ENCODE results near the gene FXYD7.

FXYD7 gene

GRCh38 chr19:35162471-35163326 lies 19.6 kb downstream of the FXYD7 start:
- no peak for DNase-seq (ENCODE audit: low read depth in 2 of 3, low spot score in 2 of 3)

GRCh38 chr19:35164418-35164817 lies 21.4 kb downstream of the FXYD7 start:
- no peak for DNase-seq (ENCODE audit: low read depth in 2 of 3, low spot score in 2 of 3)

DNA sequence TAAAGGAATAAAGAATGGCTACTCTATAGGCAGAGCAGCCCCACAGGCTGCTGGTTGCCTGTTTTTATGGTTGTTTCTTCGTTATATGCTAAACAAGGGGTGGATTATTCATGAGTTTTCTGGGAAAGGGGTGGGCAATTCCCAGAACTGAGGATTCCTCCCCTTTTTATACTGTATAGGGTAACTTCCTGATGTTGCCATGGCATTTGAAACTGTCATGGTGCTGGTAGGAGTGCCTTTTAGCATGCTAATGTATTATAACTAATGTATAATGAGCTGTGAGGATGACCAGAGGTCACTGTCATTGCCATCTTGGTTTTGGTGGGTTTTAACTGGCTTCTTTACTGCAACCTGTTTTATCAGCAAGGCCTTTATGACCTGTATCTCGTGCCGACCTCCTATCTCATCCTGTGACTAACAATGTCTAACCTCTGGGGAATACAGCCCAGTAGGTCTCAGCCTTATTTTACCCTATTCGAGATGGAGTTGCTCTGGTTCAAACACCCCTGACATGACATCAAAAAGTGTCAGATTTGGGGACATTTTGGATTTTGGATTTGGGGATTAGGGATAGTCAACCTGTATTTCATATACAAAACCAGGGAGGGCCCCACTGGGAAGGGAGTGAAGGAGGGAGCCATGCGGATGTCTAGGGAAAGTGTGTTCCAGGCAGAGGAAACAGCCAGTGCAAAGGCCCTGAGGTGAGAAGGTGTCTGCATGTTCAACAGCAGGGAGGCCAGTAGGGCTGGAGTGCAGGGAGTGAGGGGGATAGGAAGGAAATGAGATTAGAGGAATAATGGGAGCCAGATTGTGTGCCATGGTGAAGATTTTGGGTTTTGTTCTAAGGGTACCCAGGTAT lies 22.4 kb downstream of the FXYD7 start:
- no peak for DNase-seq (ENCODE audit: low read depth in 2 of 3, low spot score in 2 of 3)

DNA sequence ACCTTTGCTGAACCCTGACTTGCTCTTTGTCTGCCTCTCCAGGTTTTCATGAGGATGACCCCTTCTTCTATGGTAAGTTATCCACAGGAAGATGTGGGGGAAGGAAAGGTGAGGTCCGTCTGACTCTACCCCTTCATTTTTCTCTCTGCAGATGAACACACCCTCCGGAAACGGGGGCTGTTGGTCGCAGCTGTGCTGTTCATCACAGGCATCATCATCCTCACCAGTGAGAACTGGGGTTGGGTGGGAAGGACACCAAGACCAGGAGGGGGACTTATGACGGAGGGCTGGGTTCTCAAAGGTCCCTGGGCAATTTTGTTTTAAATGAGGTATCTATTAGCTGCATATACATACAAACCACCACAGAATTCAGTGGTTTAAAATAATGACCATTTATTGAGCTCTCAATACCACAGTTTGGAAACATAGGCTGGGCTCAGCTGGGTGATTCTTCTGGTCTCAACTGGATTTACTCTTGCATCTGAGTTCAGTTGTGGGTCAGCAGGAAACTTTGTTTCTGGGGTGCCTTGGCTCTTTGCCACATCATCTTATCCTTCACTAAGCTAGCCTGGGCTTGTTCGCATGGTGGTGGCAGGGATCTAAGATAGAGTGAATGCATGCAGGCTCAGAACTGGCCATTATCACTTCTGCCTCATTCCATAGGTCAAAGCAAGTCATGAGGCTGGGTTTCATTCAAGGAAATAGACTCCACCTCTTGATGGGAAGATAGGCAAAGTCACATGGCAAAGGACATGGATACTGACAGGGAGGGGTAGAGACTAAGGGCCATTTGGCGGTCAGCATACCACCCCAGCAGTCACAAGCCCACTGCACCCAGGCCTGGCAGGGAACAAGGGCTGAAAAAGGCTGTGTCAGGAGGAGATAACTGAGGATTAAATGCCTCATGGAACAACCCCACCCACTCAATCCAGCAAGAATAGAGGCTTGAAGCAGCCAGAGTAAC lies 23.3 kb downstream of the FXYD7 start:
- DNase-seq (ENCODE audit: low read depth in 2 of 3, low spot score in 2 of 3) = no peak

DNA sequence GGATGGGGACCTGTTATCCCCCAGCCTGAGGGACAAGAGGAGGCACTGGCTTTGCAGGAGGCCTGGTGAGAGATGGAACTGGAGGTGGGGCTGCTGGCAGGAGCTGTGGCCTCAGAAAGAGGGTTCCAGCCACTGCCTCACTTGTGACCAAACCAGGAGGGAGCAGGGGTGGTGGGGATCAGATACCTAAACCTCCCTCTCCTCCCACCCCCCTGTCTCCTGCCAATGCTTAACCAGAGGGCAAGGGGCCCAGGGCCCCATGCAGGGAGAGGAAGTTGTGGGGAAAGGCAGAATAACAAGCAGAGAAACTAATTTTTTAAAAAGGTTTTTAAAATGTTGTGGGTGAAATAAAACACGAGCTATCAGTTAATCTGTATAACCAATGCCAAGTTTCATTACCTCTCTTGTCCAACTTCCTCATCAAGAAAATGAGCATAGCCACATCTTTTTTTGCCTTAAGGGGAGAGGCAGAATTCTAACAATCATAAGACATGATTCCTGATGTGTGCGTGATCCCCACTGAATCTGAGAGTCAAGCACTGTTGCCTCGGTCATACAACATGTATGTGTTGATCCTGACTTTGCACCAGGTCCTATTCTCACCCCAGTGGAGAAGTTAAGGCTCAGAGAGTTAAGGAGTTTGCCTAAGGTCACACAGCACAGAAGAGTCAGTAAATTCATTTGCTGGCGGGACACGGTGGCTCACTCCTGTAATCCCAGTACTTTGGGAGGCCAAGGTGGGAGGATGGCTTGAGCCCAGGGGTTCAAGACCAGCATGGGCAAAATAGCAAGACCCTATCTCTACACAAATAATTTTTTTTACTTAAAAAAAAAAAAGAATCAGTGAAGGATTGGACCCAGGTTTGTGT lies 24.4 kb downstream of the FXYD7 start:
- DNase-seq (ENCODE audit: low read depth in 2 of 3, low spot score in 2 of 3) = no peak

DNA sequence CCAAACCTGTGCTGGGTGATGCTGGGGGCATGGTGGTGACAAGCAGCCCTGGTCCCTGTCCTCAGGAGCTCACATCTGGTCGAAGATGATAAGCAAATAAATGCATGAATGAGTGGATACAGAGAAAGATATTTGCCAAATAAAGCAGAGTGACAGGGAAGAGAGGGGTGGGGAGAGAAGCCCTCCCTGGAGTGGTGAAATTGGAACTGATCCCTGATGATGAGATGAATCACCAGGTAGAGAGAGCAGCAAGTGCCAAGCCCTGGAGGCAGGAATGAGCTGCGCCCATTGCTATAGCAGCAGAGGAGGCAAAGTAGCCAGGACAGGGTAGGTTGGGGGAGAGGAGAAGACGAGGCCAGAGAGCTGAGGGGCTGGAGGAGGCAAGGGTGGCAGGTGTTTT lies 25.1 kb downstream of the FXYD7 start:
- DNase-seq (ENCODE audit: low read depth in 2 of 3, low spot score in 2 of 3) = no peak

DNA sequence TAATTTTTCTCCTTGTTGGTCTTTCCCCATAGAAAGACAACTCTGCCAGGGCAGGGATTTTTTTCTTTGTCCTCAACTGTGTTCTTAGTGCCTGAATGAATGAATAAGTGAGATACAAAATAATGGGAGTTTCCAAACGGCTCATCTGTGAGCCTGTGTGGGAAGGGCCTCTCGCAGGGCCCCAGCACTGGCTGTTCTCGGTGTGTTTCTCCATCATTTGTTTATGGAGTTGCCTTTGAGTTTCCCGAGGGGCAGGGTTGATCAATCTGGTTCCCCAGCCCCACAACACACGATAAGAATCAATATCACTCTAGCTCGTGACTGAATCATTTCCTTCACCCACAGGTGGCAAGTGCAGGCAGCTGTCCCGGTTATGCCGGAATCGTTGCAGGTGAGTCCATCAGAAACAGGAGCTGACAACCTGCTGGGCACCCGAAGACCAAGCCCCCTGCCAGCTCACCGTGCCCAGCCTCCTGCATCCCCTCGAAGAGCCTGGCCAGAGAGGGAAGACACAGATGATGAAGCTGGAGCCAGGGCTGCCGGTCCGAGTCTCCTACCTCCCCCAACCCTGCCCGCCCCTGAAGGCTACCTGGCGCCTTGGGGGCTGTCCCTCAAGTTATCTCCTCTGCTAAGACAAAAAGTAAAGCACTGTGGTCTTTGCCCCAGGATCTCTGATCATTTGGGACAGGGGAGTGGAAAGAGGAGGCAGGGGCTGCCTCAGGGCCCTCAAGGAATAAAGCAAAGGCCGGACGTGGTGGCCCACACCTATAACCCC lies 26.4 kb downstream of the FXYD7 start:
- no peak for DNase-seq (ENCODE audit: low read depth in 2 of 3, low spot score in 2 of 3)

DNA sequence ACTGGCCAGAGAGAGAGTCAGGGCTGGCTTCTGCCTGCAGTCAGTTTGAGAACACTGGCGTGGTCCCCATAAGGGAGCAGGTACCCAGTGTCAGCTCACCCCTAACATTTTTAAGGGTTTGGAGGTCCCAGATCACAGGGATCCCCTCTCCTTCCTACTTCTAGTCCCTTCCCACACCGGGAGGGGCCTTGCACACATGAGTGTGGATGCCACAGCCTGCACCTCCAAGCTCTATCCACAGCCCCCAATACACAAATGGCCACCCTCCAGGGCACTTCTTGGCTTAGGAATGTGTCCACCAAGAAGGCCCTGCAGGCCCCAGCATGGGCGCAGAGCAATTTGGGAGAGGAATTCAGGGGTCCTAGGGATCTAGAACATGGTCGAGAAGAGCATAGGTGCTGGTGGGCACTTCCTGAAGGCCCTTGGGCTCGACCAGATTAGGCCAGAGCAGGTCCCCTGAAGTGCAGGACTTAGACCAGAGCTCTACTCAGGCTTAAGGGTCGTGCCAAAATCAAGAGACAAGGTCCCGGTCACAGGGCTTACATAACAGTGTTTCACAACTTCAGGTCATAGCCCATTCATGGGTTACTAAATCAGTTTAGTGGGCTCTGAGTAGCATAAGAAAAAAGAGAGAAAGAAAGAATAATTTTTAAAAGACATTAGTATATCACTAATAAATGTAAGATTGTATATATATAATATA lies 27.5 kb downstream of the FXYD7 start:
- DNase-seq (ENCODE audit: low read depth in 2 of 3, low spot score in 2 of 3) = no peak

GRCh38 chr19:35171730-35172129 lies 28.7 kb downstream of the FXYD7 start:
- DNase-seq (ENCODE audit: low read depth in 2 of 3, low spot score in 2 of 3) = no peak

DNA sequence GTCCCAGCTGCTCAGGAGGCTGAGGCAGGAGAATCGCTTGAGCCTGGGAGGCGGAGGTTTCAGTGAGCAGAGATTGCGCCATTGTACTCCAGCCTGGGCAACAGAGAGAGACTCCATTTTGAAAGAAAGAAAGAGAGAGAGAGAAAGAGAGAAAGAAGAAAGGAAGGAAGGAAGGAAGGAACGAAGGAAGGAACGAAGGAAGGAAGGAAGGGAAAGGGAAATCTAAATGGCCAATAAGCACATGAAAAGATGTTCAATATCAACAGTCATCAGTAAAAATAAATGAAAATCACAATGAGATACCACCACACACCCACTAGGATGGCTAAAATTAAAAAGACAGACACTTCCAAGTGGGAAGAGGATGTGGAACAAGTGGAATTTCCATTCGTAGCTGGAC lies 31.2 kb downstream of the FXYD7 start:
- no peak for DNase-seq (ENCODE audit: low read depth in 2 of 3, low spot score in 2 of 3)

GRCh38 chr19:35176181-35176570 lies 33.1 kb downstream of the FXYD7 start:
- no peak for DNase-seq (ENCODE audit: low read depth in 2 of 3, low spot score in 2 of 3)

DNA sequence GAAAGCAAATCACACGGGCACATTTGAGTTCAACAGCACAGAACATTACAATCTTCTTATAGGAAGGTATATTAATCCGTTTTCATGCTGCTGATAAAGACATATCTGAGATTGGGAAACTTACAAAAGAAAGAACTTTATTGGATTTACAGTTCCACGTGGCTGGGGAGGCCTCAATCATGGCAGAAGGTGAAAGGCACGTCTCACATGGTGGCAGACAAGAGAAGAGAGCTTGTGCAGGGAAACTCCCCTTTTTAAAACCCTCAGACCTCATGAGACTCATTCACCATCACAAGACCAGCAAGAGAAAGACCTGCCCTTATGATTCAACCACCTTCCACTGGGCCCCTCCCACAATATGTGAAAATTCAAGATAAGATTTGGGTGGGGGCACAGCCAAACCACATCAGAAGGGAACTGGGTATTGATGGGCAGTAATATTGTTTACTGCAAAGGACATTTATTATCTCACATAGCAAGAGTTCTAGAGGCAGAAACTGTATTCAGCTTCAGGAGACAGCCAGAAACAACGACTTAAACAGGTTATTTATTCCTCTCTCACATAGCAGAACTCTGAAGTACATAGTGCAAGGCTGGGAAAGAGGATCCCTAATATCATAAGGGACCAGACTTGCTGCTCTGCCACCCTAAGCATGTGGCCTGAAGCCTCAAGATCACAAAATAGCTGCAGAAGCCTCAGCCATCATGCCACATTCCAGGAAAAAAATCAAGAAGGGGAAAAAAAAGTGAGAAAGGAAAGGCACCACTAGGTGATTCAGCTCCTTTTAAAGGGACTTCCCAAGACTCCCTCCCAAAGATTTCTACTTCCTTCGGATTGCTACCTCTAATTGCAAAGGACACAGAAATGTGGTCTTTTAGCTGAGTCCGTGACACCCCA lies 34.6 kb downstream of the FXYD7 start:
- DNase-seq (ENCODE audit: low read depth in 2 of 3, low spot score in 2 of 3) = no peak

DNA sequence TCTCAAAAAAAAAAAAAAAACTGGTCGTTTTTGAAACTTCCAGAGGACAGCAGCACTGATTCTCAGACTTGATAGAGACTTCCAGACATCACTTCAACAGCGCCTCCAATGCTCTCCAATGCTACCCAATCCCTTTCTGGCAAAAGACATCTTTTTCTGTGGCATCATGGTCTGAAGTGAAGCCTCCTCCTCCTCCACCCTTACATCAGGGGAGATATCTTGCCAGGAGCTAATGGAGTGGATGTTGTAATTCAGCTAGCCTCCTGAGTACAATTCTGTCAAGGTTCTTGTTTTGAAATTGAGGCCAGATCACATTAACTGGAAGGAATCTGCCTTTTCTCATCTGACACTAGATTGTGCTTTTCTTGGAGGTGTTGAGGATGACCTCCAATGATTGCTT lies 35.6 kb downstream of the FXYD7 start:
- no peak for DNase-seq (ENCODE audit: low read depth in 2 of 3, low spot score in 2 of 3)

GRCh38 chr19:35179830-35180229 lies 36.8 kb downstream of the FXYD7 start:
- DNase-seq (ENCODE audit: low read depth in 2 of 3, low spot score in 2 of 3) = no peak

GRCh38 chr19:35181387-35181786 lies 38.3 kb downstream of the FXYD7 start:
- DNase-seq (ENCODE audit: low read depth in 2 of 3, low spot score in 2 of 3) = no peak

GRCh38 chr19:35184267-35184666 lies 41.2 kb downstream of the FXYD7 start:
- DNase-seq (ENCODE audit: low read depth in 2 of 3, low spot score in 2 of 3) = no peak

- DNase-seq (ENCODE audit: low read depth in 2 of 3, low spot score in 2 of 3) = no peak
Observed at GRCh38 chr19:35184884-35185283, 41.8 kb downstream of the FXYD7 start.
